HG02759 (cell line): ENCODE results near the gene LOXL3.
A peak's percentile ranks its signal among the peaks of the same experiment; 100 is the strongest.
"Not testable (repeated sequence)": the region's sequence is repeated elsewhere in the genome, so short reads cannot be mapped to it uniquely, and the experiment has no call there.

Experiments used
- ATAC-seq: cut with Tn5 transposase; IDR thresholded peaks from one replicate; pipeline ENCODE4 v1.9.1; 2021; ENCODE audit warnings: mild to moderate bottlenecking, moderate library complexity; ENCODE audit not compliant: unreplicated experiment

The LOXL3 gene

GRCh38 chr2:74497777-74498499 lies 55.8 kb downstream of the LOXL3 start:
- no peak for ATAC-seq

DNA sequence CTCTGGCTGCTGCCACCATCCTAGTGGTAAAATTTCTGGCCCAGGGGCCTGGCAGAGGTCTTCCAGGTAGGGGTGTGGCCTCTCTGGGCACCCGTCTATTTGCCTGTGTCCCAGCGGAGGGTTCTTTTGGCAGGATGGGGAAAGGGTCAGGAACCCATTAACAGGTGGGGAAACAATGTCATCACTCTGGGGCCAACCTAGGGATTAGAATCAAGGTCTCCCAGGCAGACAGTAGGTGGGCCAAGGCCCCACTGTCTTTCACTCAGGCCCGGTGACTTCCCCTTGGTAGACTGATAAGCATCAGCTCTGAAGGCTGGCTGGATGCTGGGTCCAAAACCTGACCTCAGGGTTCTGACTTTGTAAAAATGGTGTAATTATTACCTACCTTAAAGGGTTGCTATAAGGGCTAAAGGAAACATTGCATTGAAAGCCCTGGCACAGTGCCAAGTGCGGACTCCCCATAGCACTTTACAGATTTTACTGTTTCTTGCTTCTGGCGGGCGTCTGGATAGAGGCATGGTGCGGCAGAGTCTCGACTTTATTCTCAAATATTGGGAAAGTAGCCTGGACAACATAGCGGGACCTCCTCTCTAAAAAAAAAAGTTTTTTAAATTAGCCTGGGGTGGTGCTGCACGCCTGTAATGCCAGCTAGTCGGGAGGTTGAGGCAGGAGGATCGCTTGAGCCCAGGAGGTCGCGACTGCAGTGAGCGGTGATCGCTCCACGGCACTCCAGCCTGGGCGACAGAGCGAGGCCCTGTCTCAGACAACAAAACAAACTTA lies 56.6 kb downstream of the LOXL3 start:
- ATAC-seq: no peak

DNA sequence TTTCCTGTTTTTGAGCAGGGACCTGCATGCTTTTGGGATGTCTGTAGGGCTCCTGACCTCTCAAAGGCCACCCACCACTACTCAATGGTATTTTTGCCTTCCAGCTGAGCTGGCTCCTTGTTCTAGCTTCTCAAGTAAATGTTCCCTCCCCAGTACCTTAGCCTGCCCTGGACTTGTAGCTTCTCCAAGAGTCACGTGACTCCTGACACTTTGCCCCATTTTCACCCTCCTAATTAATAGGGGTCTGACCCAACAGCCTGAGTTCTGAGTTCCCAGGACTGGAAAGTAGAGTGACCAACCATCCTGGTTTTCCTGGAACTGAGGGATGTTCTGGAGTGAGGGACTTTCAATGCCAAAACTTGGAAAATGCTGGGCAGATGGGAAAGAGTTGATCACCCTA lies 58.3 kb downstream of the LOXL3 start:
- no peak for ATAC-seq

DNA sequence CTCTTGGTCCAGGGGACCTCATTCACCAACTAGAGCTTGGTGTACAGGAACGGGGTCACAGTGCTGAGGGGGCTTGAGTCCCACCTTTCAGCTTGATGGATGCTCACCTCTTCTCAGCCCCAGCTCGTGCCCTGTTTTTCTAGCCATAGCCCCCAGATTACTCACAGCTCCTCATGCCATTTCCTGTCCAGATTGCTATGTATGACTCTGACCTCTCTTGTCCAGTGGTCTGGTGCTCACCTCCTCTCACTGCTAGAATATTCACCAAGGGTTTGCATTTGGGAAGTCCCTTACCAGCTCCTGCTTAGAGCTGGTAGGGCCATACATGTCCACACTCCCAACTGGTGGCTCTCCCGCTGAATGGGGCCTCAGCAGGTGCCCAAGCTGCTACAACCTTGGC lies 60.2 kb downstream of the LOXL3 start:
- ATAC-seq: no peak

GRCh38 chr2:74491648-74492544 lies 61.8 kb downstream of the LOXL3 start:
- no peak for ATAC-seq

DNA sequence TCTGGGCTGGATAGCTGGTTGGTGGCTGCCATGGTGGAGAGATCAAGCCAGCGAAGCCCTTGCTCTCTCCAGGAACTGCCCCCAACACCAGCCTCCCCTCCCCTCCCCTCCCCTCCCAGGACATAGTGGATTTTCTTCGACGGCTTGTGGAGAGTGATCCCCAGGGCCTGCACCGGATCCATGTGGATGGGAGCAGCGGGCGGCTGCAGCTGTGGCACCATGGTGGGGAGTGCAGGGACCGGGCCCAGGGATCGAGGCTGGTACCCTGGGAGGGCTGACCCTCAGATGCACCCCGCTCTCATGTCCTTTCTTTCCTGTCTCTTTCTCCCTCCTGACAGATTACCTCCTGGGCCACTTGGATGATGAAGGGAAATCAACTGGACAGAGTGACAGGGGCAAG lies 63.8 kb downstream of the LOXL3 start:
- no peak for ATAC-seq

GRCh38 chr2:74488643-74489481 lies 64.9 kb downstream of the LOXL3 start:
- ATAC-seq: no peak

GRCh38 chr2:74486141-74486540 lies 67.6 kb downstream of the LOXL3 start:
- no peak for ATAC-seq

GRCh38 chr2:74483675-74484164 lies 70.0 kb downstream of the LOXL3 start:
- ATAC-seq: not testable (repeated sequence)

- ATAC-seq: peak; percentile 90
Observed at GRCh38 chr2:74482801-74483674, 70.7 kb downstream of the LOXL3 start, which contains the start of the genes CCDC142 and TTC31. TSS of gene CCDC142 (minus strand) at chr2:74482998. CDS start at chr2:74482837, 161 bp downstream. TSS of gene TTC31 (plus strand) at chr2:74483081. CDS start at chr2:74483096, 15 bp downstream.
